Neural progenitor cell (in vitro differentiated cells): ENCODE data around the gene CRYGS.

Source experiments
- CTCF ChIP-seq: fragments of 200-600 bp; sonication (generic); IDR thresholded peaks from 2 replicates; pipeline ENCODE4 v1.5.1; 2017; ENCODE audit warnings: antibody characterized with exemption, mild to moderate bottlenecking
- EZH2 ChIP-seq: fragments of 200-600 bp; sonication (generic); IDR thresholded peaks from 2 replicates; pipeline ENCODE4 v1.6.1; 2017; ENCODE audit warnings: antibody characterized with exemption, mild to moderate bottlenecking, moderate library complexity
- EZH2phosphoT487 ChIP-seq: fragments of 200-600 bp; sonication (generic); IDR thresholded peaks from 2 replicates; pipeline ENCODE4 v1.6.1; 2017; ENCODE audit warnings: antibody characterized with exemption

GRCh38 chr3:186514296-186515002, 29.7 kb downstream of the CRYGS start:
- TF ChIP-seq EZH2 (no peak), CTCF (peak; percentile 48), EZH2phosphoT487 (no peak)
